Measurements from ENCODE around the gene PCNX2. TPM values are rescaled to one million over a fixed set of nuclear protein-coding genes. Genes with fewer than 3 reads are reported as not detected.

PCNX2 gene
- polyA plus RNA-seq, 3 donors = 0.29 to 7.9 (median 0.62) TPM

DNA sequence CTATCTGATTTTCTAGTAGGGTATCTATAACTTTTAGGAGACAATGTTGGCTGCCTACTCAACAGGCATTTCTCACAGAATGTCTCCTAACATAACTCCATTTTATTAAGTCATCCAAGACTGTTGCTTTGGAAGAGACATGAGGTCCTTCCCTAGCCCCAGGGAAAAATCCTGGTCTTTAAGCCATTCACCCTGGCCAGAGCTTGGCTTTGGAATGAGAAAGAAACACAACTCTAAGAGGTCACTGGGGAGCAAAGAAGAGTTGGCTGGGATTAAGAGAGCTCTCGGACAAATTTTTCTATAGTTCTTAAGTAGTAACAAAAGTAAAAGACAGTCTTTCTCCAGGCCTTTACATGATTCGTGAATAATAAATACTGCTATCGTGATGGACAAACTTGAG lies 57.9 kb downstream of the PCNX2 start:
- Histone ChIP-seq H3K4me3 (replicated peaks in 1 of 3; ENCODE audit: low read depth in 2 of 3, low read length in 3 of 3) (no peak overlapping the region), H3K36me3 (replicated peaks in 1 of 2; ENCODE audit: control insufficient read depth in 1 of 2, insufficient read depth in 2 of 2, low read length in 2 of 2) (peaks cover 9 to 12% of the 10 kb centered on the region in 2 donors), H2AFZ (ENCODE audit: insufficient read depth, low read depth, low read length, poor library complexity, severe bottlenecking) (no peak overlapping the region), H4K20me1 (ENCODE audit: insufficient read depth, low read length) (no peaks in the 10 kb centered on the region), H3K4me2 (replicated peaks; ENCODE audit: extremely low read depth, low read length, poor library complexity, severe bottlenecking) (no peak overlapping the region), H3K27me3 (ENCODE audit: control insufficient read depth in 2 of 2, insufficient read depth in 2 of 2, low read length in 2 of 2) (no peaks in the 10 kb centered on the region), H3K9ac (ENCODE audit: insufficient read depth, low read length, poor library complexity, severe bottlenecking) (no peak overlapping the region), H3K4me1 (ENCODE audit: control insufficient read depth in 1 of 2, insufficient read depth in 2 of 2, low read length in 2 of 2) (peaks cover 12% of the 10 kb centered on the region in 2 donors), H3K27ac (ENCODE audit: low read depth in 1 of 2, low read length in 2 of 2) (no peak overlapping the region), H3K79me2 (ENCODE audit: insufficient read depth, low read length) (no peaks in the 10 kb centered on the region), H3K9me3 (replicated peaks in 1 of 2; ENCODE audit: control insufficient read depth in 1 of 2, insufficient read depth in 1 of 2, low read length in 2 of 2) (no peaks in the 10 kb centered on the region)
- no peaks in the 10 kb centered on the region for H3K27me3 Mint-ChIP-seq (ENCODE audit: low read depth in 3 of 3)
- no peaks in the 10 kb centered on the region for H3K9me3 Mint-ChIP-seq
- WGBS (ENCODE audit: insufficient coverage) = no CpG with 5 or more reads among the region's 3 CpGs
- peaks cover 11 to 16% of the 10 kb centered on the region in 2 donors for H3K36me3 Mint-ChIP-seq
- intact Hi-C loops (cut with micrococcal nuclease) = no loop called here
- peaks cover 16% of the 10 kb centered on the region for H3K4me1 Mint-ChIP-seq
- H3K4me3 Mint-ChIP-seq = no peak overlapping the region
- H3K27ac Mint-ChIP-seq = peak overlapping the region in 1 of 7 donors; percentile 15
- TF ChIP-seq CTCF (IDR thresholded peaks at IDR 0.05) = no peak
- DNase-seq = no peak

DNA sequence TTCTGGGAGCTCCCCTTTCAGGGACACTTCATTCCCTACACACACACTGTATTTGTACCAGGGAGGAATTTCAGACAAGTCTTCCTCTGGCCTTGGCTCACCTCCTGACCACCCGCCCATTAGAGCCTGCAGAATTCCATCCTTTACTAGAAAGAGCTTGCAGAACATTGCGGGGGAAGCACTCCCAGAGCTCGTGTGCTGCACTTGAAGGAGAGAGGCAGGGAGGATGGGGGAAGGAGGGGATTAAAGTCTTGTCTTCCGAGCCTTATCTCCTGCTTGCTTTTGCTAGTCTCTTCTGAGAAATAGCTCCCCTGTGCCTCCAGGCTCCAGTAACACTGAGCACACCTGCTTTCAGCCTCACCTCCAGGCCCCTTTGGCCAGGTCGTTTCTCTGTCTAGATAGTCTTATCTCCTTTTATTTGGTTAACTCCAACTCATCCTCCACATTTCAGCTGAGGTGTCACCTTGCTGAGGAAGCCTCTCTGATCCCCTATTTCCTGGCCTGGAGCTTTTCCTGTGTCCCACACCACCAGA lies 62.0 kb downstream of the PCNX2 start:
- TF ChIP-seq CTCF (IDR thresholded peaks at IDR 0.05) = no peak
- H2AFZ ChIP-seq (ENCODE audit: insufficient read depth, low read depth, low read length, poor library complexity, severe bottlenecking) = no peak overlapping the region
- H3K79me2 ChIP-seq (ENCODE audit: insufficient read depth, low read length) = no peaks in the 10 kb centered on the region
- peaks cover 13 to 21% of the 10 kb centered on the region in 2 donors for H3K36me3 Mint-ChIP-seq
- H4K20me1 ChIP-seq (ENCODE audit: insufficient read depth, low read length) = no peaks in the 10 kb centered on the region
- H3K27ac ChIP-seq (ENCODE audit: low read depth in 1 of 2, low read length in 2 of 2) = no peak overlapping the region
- no peaks in the 10 kb centered on the region for H3K9me3 Mint-ChIP-seq
- no peak overlapping the region for H3K4me3 Mint-ChIP-seq
- H3K9ac ChIP-seq (ENCODE audit: insufficient read depth, low read length, poor library complexity, severe bottlenecking) = no peak overlapping the region
- peaks cover 1% of the 10 kb centered on the region for H3K4me1 Mint-ChIP-seq
- DNase-seq = no peak
- no peaks in the 10 kb centered on the region for H3K9me3 ChIP-seq (replicated peaks in 1 of 2; ENCODE audit: control insufficient read depth in 1 of 2, insufficient read depth in 1 of 2, low read length in 2 of 2)
- no peaks in the 10 kb centered on the region for H3K27me3 ChIP-seq (ENCODE audit: control insufficient read depth in 2 of 2, insufficient read depth in 2 of 2, low read length in 2 of 2)
- no peak overlapping the region for H3K4me2 ChIP-seq (replicated peaks; ENCODE audit: extremely low read depth, low read length, poor library complexity, severe bottlenecking)
- no peak overlapping the region for H3K4me3 ChIP-seq (replicated peaks in 1 of 3; ENCODE audit: low read depth in 2 of 3, low read length in 3 of 3)
- H3K27me3 Mint-ChIP-seq (ENCODE audit: low read depth in 3 of 3) = no peaks in the 10 kb centered on the region
- H3K4me1 ChIP-seq (ENCODE audit: control insufficient read depth in 1 of 2, insufficient read depth in 2 of 2, low read length in 2 of 2) = no peaks in the 10 kb centered on the region
- 95% methylated on average over 2 of the region's 5 CpGs for WGBS (ENCODE audit: insufficient coverage)
- H3K27ac Mint-ChIP-seq = no peak overlapping the region
- peaks cover 9 to 12% of the 10 kb centered on the region in 2 donors for H3K36me3 ChIP-seq (replicated peaks in 1 of 2; ENCODE audit: control insufficient read depth in 1 of 2, insufficient read depth in 2 of 2, low read length in 2 of 2)
- intact Hi-C loops (cut with micrococcal nuclease) = no loop called here

Data from CD14-positive monocyte (primary cell).